HG03565 (cell line): ENCODE measurements around the gene NME4.
A peak's percentile ranks its signal among the peaks of the same experiment; 100 is the strongest.

Experiments
- ATAC-seq: cut with Tn5 transposase; IDR thresholded peaks from one replicate; pipeline ENCODE4 v1.9.1; 2021; ENCODE audit warnings: mild to moderate bottlenecking, moderate library complexity; ENCODE audit not compliant: unreplicated experiment

Gene NME4

GRCh38 chr16:363110-363765 lies 33.8 kb upstream of the NME4 start:
- no peak for ATAC-seq

DNA sequence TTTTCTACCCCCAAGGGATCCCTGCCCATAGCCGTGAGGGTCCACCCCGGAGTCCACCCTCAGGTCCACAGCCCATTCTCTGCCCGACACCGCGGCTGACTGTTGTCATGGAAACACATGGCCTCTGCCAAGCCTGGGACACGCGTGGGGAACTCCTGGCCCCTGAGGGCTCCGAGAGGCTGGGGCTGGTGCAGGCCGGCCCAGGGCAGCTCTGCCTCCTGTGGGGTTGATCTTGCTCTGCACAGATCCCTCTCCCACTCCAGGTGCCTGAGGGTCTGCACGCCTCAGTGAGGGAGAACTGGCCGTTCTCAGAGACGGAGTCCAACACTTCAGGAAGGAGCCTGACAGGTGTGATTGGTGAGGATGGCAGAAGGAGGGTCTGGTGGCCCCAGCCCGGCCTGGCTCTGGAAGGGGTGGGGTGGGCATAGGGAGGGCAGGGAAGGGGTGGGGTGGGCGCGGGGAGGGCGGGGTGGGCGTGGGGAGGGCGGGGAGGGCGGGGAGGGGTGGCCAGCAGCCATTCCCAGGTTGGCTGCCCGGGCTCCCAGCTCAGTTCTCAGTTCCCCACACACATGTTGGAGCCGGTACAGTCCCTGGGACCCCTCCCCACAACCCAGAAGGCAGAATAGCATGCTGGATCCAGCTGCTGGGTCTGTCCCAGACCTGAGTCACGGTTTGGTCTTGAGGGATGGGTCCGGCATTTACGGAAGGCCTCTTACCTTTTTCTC lies 33.1 kb upstream of the NME4 start:
- ATAC-seq = no peak

GRCh38 chr16:364595-365491 lies 32.2 kb upstream of the NME4 start:
- ATAC-seq = no peak

DNA sequence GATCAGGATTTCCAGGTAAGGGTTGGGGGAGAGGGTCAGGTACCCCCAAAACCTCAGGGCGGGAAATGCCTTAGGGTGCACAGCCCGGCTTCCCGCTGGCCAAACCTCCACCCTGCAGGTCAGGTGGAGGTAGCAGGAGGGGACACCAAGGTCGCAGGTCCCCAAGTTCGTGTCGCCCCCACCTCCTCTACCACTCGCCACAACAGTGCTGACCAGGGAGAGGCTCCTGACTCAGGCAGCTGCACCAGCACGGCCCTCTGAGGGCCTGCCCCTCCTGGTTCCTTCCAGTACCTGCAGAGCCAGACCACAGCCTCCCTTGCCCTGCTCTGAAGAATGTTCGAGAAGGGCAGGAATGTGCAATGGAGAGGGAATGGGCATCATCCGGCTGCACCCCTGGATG lies 30.5 kb upstream of the NME4 start:
- ATAC-seq = no peak

- no peak for ATAC-seq
Observed at GRCh38 chr16:367333-367903, 29.6 kb upstream of the NME4 start.

DNA sequence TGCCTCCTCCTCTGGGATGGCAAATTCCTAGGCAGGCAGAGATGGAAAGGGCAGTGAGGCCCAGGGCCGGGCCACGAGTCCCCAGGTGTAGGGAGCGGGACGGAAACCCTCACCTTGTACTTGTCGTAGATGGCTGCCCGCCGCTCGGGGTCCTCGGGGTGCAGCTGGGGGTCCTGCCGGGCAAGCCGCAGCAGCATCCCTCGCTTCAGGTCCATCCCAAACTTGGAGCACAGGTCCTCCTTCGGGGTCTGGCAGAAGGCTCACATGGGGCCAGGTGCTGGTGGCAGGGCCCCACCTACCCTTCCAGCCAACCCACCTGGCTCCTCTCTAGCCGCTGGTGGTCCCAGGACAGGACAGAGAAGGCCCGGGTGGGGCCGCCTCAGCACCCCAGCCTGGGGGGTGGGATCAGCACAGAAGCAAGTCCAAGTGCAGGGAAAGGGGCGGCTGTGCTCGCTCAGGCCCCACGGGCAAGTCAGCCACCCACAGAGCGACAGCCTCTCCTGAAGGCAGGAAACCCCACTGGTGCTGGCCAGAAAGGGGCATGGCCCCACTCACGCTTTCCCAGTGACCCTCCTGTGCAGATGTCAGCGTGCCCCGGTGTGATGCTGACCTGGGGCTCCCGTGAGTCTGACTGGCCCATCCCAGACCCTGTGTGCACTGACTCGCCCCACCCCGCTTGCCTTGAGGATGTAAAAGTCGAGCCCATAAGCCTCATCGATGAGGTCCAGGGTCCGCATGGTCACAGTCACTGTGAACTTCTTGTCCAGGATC lies 28.4 kb upstream of the NME4 start:
- ATAC-seq = no peak

DNA sequence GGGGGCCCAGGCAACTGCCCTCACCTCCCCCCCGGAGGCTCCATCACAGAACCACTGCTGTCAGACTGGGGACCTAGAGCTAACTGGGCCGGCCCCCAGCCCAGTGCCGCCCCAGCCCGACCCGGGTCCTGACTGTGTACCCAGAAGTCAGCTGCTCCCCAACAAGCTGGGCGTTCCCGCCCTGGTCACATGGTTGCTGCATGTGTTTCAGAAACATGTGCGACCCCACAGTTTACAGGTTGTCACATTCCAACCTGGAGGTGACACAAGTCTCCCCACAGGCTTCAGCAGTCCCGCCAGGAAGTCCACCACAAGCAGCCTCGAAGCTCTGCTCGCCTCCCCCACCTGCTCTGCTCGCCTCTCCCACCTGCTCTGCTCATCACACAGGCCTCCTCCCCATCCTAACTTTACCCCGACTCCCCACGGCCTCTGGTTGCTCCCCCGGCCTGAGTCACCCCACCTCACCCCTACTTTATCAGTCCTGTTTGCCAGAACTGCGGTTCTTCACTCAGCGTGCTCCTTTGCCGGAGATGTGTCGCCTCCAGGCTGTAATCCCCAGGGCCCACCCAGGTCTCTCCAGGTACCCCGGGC lies 27.6 kb upstream of the NME4 start:
- ATAC-seq = no peak

DNA sequence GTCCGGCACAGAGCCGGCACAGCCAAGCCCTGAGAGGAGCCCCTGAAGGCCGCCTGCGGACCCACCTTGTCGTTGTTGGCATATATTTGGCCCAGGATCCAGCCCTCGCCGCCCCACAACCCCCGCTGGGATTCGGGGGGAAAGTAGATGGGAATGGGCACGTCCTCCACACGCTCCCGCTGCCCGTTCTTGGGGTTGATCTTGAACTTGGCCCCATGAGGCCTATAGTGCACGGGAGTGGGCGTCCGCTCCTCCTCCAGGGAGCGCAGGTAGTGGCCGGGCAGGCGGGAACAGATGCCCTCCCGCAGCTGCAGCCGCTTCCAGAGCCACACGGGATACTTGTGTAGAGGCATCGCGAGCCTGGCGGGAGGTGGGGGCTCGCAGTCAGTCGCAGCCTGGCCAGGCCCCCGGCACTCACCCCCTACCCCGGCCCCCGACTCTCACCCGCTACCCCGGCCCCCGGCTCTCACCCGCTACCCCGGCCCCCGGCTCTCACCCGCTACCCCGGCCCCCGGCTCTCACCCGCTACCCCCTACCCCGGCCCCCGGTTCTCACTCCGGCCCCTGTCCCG lies 27.0 kb upstream of the NME4 start:
- ATAC-seq = no peak

DNA sequence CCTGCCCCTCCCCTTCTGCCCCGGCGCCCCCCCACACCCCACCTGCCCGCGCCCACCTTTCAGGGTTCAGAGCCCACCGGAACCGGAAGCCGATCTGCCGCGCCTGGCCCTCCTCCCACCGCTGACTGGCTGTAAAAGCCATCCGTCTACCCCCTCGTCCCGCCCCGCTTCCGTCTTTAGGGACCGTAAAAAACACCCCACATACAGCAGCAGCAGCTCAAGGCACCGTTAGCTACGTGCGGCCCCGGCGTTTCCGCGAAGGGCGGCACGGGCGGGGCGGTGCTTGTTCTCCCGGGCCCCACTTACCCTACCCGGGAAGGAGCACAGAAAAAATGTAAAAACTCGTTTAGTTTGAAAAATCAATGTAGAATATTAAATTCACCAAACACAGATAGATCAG lies 26.6 kb upstream of the NME4 start, which contains the start of gene MRPL28:
MRPL28 (minus strand) TSS at position 96 of the 400 bp plus-strand sequence. CDS start 320 bp downstream, outside the sequence.
- peak; percentile 47 for ATAC-seq

DNA sequence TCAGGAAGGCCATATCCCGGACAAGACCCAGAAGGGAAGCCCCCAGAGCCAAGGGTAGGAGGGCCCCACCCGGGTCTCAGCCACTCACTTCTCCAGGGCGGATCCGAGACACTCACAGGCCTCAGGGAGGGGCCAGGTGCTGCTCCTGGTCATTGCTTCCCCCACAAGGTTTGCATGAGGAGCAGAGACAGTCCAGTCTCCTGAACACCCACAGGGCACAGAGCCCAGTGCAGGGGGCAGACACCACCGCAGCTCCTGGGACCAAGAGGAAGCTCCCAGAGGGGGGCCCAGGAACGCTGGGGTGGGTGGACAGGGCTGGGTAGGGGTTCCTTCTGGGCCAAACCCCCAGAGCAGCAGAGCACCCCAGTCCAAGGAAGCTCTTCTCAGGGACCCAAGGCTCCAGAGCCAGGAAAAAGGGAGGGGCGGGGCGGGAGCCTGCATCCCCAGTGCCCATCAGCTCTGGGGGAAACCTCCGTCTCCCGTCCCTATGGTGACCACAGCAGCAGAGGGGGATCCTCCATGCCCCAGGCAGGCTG lies 26.0 kb upstream of the NME4 start:
- ATAC-seq = no peak

- no peak for ATAC-seq
Observed at GRCh38 chr16:371515-372301, 25.3 kb upstream of the NME4 start.

- no peak for ATAC-seq
Observed at GRCh38 chr16:372302-372983, 24.6 kb upstream of the NME4 start.

DNA sequence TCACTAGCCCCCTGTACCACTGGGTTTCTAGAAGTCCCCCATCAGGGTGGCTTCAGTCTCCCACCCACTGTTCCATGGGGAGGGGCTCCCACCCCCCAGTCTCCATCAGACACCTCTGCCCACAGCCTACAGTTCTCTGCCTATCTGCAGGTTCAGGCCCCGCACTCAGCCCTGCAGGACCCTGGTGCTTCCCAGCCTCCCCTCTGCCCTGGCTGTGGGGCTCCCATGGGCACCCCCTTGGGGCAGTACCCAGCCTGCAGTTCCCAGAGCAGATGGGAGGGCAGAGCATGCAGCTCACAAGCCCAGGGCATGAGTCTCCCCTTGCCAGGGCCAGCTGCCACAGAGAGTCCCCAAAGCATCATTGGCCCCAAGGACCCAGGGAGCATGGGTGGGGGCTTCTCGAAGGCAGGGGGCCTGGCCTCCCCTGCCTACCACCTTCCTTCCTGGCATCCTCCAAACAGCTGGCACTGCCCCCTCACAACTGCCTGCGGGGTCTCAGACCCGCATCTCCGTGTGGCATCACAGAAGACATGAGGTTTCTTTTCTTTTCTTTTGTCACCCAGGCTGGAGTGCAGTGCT lies 23.9 kb upstream of the NME4 start:
- ATAC-seq = no peak

DNA sequence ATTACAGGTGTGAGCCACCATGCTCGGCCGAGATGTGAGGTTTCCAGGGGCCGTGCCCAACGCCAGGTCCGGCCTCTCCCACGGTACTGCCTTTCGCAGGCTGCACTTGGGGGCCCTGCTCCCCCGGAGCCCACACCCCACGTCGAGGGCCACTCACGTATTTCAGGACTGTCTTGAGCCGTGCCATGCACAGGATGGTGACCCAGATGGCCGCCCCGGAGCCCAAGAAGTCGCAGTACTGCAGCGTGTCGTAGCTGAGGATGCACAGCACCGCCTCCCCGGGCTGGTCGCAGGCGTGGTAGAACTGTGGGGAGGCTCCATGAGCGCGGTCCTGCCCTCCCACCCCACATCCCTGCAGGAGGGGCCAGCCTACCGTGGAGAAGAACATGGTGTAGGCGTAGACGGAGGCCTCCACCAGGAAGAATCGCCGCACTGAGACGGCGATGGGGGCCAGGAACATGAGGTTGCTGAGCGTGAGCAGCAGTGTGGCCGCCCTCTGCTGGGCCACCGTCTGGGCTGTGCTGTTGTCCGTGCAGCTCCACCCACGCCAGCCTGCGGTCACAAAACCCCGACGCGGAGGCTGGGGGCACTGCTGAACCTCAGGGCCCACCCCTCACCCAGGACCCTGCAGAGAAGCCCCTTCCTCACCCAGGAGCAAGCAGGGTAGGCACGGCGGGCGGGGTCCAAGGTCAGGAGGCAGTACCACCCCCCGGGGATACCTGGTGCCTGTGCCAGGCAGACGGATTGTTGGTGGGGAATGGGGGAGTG lies 23.0 kb upstream of the NME4 start:
- no peak for ATAC-seq

GRCh38 chr16:374616-374926 lies 22.4 kb upstream of the NME4 start:
- ATAC-seq = no peak

- ATAC-seq = no peak
Observed at GRCh38 chr16:375212-375611, 21.8 kb upstream of the NME4 start.
